DMS 273 (cell line): ENCODE data around the gene PPY.
"Not testable (repeated sequence)": the region's sequence is repeated elsewhere in the genome, so short reads cannot be mapped to it uniquely, and the experiment has no call there.

Experiments
- DNase-seq: peaks from one replicate; lab custom pipeline; 2025; ENCODE audit not compliant: unreplicated experiment; lab: John Stamatoyannopoulos, UW

Gene PPY

GRCh38 chr17:43932923-43933322 lies 9.4 kb downstream of the PPY start:
- DNase-seq, result no peak

DNA sequence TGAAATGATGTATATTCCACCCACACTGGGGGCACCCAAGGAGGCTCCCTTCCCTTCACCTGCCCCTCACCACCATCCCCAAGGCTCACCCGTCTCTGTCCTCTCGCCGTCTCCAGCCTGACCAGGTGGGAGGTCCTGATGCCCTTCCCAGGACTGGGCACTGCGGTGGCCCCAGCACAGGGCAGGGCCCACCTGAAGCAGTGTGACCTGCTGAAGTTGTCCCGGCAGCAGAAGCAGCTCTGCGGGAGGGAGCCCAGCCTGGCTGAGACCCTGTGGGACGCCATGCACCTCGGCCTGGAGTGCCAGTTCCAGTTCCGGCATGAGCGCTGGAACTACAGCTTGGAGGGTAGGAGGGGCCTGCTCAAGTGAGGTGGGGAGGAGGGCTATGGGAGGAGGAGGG lies 9.9 kb downstream of the PPY start:
- DNase-seq, result no peak

DNA sequence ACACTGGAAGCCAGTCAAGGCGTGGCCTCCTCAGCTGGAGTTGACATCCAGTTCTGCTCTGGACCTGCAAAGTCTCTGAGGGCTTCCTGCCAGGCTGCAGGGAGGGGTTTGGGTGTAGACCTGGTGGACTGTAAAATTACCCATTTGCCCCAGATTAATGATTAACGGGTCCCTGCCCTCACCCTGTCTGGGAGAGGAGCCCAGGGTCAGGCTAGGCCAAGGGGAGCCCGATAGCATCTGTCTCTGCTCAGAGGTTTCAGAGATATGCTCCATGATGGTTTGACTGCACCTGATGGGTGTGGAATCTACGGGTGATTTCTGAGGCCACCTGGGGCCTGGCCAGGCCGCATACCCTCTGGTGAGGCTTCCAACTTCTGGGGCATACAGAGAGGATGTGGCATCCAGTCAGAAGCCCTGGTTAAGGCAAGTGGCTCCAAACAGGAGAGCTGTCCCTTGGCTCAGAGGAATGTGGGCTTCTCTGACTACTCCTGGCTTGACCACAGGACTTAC lies 11.2 kb downstream of the PPY start:
- DNase-seq, result no peak

DNA sequence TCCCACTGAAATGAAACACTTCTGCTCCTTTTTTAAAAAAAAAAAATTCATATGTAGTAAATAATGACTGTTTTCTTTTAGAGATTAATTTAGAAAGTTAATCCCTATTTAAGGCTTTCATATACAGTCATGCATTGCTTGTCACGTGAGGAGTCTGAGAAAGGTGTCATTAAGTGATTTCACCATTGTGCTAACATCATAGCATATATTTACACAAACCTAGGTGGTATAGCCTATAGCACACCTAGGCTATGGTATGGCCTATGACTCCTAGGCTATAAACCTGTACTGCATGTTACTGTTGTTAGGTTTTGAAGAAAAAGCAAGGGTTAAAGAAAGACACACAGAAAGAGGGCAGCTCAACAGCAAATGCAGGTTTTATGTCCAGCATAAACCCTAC lies 13.7 kb downstream of the PPY start:
- DNase-seq, result no peak

DNA sequence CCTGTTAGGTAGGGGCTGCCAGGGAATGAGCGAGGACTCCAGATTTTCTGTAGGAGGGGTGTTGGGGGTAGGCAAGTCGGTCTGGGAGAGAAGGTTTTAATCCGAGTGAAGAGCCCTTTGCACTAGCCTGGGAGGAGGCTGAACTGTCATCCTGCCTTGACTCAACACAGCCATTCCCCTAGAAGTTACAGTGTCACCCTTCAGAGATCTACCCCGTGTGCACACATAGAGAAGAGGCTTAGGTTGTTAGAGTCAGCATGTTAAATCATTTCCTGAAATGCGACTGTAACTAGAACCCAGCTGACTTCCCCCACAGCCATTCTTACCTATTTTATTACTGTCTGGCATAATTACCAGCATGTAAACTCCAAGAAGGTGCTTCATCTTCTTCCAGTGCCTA lies 14.3 kb downstream of the PPY start:
- not testable (repeated sequence) for DNase-seq

DNA sequence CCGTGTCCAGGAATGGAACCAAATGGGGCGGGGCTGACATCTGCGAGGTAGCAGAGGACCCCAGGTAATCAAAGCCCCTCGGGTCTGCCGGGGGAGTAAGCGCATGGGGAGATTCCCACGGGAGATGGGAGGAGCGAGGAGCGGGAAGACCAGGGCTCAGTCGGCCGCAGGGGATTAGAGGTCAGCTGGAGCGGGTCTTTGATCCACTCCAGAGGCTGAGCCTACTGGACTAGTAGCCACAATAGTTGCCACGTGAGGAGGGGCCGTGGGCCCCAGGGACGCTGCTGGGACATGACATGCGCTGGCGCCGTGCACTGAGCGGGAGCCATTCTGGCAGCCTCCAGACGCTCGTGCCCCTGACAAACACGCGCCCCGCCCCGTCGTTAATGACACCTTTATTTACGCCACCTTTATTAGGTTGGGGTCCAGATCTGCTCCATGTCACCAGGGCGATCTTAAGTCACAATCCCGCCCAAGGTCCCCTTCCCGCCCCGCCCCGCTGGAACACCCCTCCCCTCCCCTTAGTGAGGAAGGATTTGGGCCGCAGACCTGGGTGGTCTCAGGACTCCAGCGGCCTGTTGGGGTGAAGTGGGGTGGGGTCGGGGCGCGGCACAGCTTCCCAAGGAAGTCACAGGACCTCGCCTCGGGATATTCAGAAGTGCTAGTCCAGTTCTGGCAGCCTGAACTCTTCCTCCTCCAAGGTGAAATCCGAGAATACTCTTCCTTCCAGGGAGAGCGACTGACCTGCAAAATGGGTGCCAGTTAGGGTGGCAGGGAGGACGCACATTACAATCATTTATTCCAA lies 15.0 kb downstream of the PPY start:
- peak; percentile 43 for DNase-seq

- DNase-seq, result no peak
Observed at GRCh38 chr17:43924558-43924957, 17.7 kb downstream of the PPY start.

GRCh38 chr17:43920500-43921095 lies 21.7 kb downstream of the PPY start:
- no peak for DNase-seq

DNA sequence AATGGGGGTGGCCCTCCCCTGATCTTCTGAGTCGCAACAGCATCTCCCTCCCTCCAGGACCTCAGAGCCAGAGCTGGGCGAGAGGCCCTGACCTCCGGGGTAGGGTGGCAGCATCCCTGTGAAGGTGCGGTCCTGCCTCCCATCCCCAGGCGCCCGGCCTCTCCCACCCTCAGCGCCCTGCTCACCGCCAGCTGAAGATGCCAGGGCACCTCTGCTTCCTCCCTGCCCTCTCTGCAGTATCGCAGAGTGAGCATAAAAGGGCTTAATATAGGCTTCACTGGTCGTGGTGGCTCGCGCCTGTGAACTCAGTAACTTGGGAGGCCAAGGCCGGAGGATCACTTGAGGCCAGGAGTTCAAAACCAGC lies 24.3 kb downstream of the PPY start:
- DNase-seq, result no peak

DNA sequence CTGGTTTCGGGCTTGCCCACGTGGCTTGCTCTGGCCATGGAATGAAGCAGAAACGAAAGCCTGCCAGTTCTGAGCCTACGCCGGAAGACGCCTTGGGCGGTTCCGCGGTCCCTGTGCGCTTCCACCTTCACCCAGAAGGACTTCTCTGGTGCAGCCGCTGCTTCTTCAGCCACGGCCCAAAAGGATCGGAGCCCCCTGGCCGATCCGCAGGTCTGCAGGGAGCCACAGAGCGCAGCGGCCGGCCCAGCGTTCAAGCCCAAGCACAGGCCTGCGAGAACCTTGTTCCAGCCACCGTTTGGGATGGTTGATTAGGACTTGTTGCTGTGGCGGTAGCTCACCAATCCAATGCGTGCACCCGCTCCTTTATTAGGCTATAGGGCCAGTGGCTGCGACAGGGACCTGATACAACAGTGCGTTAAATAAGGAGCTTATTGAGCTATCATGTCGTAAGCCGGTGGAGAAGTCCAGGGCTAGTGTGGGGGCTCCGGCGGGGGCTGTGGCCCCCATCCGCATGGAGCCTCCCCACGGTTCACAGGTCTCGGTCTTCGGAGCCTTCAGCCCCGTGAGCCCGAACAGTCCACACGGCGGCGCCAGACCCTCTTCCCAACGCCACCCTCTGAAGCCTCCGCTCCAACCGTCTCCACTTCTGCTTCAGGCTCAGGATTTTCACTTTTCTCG lies 24.8 kb downstream of the PPY start:
- no peak for DNase-seq

DNA sequence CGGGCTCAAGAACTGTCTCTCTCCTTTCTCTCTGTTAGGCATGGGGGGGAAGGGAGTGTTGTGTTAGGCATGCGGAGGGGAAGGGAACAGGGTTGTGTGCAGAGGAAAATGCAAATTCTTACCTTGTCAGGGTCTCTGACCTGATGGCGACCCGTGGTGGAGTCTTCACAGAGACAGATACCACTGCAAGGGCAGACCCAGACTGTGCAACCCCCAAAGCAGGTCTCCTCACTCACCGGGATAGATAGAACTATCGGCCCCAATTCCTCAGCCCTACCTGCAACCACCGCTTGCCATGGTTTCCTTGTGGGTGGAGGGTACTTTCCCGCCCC lies 25.3 kb downstream of the PPY start:
- DNase-seq, result no peak

- DNase-seq, result no peak
Observed at GRCh38 chr17:43916385-43916784, 25.9 kb downstream of the PPY start.

DNA sequence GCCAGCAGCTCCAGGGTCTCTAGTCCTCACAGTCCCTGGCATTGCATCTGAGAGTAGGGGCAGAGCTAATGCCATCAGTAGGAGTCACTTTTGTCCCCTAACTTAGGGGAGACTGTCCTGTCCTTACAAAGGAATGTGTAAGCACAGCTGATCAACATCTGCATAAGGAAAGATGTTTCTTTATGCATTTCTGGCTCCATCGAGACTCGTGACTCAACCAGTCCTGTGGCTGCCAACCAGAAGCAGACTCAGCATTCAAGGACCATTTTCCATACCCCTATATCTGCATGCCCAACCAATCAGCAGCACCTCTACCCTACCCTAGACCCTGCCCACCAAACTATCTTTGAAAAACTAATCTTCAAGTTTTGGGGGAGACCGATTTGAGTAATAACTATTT lies 26.7 kb downstream of the PPY start:
- no peak for DNase-seq

DNA sequence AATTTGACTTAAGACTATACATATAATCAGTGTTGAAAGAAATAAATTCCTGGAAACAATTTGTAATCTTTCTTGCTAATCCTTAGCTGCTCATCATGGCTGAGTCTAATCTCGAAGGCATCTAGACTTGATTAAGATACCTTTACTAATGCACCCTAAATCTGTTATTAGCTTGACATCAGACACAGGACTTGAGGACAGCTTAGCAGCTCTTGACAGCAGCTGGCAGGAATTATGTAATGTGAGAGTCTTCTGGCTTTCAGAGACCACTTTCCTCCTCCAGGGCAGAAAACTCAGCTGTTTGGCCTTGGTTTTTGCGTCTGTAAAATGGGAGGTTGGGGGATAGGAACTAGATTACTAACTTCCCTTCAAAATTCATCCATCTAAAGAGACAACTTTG lies 27.8 kb downstream of the PPY start:
- DNase-seq, result peak; percentile 42

DNA sequence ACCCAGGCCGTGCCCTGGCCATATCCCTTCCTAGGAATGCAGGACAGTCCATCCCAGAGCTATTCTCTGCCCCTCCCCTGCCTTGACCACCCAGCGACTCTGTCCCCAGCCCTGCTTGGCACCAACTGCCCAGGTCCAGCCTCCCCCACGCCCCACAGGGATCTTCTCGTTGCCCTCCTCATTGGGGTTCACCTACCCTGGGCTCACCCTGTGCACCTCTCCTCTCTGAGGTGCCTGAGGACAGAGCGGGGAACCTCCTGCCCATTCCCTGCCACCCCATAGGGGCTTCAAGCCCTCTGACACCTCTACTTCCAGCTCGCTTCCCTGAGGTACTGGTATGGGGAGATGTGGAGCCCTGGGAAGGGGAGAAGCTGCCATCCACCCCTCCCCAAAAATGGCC lies 28.7 kb downstream of the PPY start:
- no peak for DNase-seq

DNA sequence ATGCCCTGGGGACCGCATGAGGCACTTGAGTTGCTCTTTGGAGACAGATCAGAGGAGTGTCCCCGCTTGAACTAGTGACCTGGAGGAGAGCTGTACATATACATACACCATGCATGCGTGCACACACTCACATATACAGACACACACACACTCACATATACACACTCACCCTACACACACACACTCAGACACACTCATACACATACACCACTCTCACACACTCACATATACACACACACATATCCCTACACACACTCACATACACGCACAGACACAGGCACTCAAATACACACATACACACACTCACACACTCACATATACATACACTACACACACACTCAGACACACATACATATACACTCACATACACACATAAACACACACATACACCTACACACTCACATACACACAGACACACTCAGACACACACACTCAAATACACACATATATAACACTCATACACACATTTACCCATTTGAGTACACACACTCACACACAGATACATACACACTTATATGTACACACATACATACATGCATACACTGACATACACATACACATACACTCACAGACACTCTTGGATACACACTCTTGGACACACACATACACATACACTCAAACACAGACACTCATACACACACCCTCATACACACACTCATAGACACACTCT lies 29.5 kb downstream of the PPY start:
- peak; percentile 28 for DNase-seq

DNA sequence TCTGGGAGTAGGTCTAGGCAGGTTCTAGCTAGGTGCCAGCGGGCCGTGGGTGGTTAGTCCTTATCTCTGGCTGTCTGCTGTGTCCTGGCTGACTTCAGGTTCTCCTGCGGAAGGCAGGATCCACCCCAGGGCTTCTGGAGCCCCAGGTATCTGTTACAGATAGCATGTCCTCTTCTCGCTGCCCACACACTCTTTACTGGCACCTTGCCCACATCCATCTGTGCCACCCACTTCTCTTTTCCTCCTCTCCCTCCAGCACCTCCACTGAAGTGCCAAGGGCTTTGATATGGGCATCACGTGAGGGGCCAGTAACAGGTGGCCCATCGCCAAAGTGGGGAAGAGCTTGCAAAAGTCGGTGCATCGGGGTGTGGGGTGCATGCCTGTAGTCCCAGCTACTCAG lies 30.4 kb downstream of the PPY start:
- peak; percentile 81 for DNase-seq

GRCh38 chr17:43909537-43910231 lies 32.6 kb downstream of the PPY start:
- DNase-seq, result no peak

GRCh38 chr17:43907998-43908721 lies 34.1 kb downstream of the PPY start:
- peak; percentile 92 for DNase-seq

DNA sequence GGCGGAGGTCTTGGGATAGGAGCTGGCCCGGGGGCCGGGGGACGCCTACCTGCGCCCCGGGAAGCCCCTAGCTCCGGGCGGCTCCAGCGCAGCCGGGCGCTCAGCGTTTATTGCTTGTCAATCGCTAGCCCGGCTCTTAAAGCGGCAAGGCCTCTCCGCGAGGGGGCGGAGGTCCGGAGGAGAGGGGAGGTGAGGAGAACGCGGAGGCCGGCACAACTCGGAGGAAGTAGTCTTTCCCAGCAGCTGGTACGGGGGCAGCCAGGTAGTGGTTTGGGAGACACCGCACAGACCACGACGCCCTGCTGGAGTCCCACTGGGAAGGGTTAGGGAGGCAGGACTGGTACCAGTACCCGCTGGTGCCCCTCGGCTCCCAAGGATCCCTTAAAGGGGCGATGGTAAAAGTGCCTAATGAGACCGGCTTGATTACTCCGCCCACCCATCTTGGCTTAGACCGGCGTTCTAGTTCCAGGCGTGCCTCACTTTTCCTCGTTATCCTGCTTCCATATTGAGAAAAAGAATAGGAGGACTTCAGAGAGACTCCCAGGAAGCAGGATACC lies 34.8 kb downstream of the PPY start, which contains the start of gene MPP2:
MPP2 (minus strand) TSS at position 112 of the 557 bp plus-strand sequence. CDS start 3,076 bp downstream, outside the sequence.
- peak; percentile 95 for DNase-seq
